Fibroblast of skin of right quadriceps (primary cell): ENCODE measurements around the gene JPH4.

ENCODE experiments used
- DNase-seq: peaks from one replicate; pipeline ENCODE4 v3.0.0-alpha.2; 2013

The JPH4 gene

DNA sequence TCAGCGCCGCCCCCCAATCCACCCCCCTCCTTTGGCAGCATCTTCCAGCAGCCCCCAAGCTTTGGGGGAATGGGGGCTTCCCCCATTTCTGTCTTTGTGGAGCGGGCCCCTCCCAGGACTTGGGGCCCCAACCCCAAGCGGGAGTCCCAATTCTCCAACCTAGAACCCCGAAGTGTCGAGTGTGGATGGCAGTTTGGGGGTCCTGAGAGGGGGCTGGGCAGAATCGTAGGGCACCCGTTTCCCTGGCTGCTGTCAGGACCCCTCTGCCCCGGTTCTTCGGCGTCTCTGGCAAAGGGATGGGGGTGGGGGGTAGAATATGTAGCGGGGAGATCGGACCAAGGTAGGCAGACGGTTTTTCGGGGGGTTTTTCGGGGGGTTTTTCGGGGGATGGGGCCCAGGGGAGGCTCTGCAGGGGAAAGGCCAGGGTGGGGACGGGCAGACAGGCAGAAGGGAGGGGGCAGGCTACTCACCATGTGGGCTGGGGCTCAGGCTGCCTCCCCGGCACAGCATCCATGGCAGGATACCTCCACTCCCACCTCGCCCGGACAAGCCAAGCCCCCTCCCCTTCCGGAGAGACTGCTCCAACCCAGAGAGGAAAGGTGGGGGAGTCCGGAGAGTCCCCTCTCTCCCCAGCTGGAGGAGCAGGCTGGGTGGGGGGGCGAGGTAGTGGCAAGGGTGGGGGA lies 739 bp downstream of the JPH4 start:
- DNase-seq, result no peak

DNA sequence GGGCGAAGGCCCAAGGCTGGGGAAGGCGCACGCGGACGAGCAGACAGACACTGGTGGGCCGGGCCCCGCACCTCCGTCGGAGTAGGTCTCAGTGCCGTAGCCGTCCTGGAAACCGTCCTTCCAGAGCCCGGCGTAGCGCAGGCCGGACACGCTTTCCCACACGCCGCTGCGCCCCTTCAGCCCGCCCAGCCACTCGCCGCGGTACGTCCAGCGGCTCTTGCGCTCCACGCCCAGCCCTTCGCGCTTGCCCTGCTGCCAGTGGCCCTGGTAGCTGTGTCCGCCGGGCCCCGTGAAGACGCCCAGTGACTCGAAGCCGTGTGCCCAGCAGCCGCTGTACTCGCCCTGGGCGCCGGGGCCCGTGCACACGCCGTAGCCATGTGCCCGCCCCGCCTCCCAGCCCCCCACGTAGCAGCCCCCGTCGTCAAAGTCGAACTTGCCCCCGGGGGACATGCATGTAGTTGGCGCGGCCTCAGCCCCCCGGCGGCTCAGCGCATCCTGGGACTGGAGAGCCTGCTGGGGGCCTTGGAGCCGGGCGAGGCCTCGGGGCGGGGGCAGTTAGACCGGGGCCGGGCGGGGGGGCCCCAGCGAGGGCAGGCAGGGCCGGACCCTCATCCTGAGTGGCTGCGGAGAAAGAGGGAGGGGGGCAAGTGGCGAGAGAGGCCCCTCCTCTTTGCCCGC lies 1.4 kb downstream of the JPH4 start:
- no peak for DNase-seq

DNA sequence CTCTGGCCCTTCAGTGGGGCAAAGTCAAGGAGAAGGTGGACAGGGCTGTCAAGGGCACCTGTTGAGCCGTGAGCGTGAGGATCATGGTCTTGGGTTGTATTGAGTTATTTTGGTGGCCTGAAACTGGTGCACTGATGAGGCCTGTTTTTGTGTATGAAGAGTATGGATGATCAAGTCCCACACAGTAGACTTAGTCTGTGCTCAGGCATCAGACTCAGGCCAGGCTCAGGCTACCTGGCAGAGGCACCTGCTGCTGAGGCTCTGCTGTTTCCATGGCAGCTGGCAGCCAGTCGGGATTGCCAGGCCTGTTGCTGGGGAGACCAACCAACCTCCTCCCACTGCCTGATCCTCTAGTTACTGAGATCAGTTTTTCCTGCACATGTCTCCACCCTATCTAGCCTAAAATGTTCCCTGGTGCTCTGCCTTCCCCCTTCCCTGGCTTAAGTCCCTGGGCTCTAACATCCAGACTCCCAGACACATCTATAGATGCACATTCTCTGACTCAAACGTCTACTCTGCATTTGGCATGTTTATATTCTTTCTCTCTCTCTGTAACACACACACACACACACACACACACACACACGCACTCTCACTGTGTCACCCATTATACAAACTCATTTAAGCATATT lies 5.1 kb downstream of the JPH4 start:
- no peak for DNase-seq

DNA sequence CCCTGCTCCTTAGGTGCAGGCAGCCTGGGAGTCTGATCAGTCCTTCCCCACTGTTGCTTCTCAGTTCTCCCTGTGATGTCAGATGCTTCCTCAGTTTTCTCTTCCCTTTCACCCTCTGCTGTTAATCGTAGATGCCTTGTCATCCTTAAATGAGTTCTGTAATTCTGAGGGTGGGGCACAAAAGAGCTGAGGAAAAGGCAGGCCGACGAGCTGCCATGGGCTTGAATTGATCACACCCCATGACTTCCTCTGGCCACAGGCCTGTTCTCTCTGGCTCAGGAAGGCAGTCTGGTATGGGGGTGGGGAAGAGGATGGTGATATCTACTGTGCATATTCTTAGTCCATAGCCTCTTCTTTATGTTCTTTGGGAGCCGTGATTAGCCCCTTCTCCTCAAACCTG lies 5.8 kb downstream of the JPH4 start:
- DNase-seq, result no peak

DNA sequence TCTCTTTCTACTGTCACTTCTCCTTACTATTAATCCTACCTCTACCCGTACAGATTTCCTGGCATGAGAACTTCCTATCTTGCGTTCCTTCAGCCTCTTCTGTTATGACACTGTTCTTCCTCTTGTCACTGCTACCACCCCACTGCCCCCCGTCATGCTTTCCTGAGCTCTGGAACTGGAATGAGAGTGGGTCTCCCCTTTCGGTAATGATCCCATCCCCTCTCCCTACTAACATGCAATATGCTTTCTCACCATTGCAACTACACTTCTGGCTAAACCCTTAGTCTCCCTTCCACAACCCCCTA lies 6.1 kb downstream of the JPH4 start:
- no peak for DNase-seq

DNA sequence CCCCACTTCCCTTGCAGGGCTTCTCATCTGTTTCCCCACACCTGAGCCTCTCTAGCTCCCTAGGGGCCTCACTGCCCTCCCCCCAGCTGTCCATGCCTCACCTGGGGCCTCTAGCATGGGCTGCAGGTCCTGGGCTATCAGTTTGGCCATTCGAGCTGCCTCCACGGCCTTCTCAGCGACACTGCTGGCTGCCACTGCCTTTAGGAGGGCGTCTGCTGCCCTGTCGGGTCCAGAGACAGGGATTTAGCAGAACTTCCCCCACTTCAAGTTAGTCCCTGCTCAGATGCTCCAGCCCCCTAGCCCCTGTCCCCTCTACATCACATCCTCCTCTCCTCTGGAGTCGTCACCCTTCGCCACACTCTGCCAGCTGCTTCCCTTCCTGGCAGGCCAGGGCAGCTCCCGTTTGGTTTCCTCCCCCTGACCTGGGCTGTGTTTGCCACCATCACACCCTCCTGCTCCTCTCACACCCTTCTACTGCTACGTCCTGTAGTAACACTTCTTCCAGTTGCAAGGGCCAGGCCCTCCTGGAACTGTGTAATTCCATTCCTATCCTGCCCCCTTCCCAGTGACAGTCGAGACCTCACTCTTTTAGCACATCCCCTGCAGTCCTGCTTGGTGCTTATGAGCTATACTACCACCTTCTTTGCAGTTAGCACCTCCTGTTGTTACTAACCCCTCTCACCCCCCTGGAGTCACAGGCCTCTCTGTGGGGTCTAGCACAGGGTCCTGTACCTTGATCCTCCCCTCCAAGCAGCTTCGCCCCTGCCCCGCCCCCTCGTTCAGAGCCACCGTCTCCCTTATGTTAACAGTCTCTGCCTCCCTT lies 6.7 kb downstream of the JPH4 start:
- DNase-seq, result no peak

DNA sequence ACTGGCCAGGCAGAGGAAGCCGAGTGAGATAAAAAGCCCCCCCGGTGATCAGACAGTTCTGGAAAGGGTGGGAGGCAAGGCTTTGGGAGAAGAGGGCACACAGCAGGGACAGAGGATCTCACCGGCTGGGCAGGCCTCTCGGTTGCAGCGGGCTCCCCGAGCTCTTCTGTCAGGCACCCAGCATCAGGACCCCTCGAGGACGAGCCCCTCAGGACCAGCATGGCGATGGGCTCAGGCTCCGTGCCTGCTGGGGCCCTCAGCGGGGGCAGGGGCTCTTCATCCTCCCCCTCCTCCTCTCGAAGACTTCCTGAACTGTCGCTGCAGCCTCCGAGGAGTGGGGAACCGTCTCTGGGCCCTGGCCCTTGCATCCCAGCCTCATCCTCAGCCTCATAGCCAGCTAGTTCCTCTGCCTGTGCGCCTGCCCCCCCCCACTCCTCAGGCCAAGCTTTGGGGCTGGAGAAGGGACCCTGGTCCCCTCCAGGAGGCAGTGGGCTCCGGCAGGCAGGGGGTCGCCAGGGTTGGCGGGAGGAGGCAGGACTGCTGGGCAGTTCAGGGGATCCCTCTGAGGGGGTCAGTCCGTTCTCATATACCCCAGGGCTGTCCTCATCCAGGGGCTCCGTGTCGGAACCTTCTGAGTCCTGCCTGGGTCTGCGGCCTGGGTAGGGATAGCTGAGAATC lies 7.6 kb downstream of the JPH4 start:
- DNase-seq, result no peak

DNA sequence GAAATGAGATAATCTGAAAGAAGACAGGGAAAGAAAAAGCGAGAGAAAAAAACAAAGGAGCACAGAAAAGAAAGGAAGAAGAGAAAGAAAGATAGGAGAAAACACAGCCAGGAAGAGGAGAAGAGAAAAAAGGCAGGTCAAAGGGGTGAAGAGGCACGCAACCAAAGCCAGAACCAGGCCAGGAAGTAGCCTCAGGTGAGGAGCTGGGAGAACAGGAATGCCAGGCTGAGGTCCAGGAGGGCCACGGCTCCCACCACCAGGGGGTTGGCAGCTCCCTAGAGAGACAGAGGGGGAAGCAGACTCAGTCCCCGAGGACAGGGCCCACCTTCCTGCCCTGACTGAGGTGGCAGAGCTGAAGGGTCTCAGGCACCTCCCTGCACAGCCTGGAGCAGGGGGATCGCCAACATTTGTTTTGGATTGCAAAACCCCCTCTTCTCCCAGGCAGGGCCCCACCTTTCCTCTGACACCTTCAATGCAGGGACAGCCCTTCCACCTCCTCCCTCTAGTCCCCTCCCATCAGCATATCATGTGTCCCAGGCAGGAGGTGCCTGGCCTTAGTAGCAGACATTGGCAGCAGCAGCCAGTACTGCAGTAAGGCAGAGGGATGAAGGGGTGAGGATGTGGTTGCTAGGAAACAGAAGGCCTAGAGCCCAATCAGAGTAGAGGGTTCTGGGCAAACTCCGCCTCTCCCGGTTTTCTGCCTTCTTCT lies 9.0 kb downstream of the JPH4 start:
- DNase-seq, result no peak

DNA sequence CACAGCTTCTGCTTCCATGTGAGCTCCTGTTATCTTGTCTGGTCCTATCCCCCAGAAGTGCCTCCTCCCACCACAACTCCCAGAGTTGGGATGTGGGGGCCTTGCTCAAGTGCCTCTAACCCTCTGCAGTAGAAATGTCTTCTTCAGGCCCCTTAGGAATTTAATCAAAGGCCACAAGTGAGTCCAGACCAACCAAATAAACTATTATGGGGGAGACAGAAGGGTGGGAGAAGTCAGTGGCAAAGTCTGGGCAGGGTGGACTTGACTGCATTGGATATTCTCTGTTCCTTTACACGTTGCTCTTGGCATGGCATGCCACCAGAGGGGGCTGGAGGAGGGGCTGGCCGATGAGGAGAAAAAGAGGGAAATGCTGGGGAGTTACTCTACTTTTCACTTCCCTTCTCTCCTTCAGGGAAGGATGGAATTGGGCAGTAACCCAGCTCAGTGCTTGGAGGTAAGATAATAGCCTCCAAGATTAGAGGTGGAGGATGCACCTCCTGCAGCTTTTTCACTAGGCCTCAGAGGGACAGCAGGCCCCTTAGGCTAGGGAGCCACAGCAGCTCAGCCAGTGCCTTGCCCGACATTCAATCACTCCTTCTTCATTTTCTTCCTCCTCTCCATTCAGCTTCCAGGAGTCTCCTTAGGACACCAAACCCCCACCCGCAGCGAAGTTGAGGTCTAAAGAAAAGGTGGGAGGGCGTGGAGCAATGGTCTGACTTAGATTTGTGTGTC lies 9.8 kb downstream of the JPH4 start:
- no peak for DNase-seq

DNA sequence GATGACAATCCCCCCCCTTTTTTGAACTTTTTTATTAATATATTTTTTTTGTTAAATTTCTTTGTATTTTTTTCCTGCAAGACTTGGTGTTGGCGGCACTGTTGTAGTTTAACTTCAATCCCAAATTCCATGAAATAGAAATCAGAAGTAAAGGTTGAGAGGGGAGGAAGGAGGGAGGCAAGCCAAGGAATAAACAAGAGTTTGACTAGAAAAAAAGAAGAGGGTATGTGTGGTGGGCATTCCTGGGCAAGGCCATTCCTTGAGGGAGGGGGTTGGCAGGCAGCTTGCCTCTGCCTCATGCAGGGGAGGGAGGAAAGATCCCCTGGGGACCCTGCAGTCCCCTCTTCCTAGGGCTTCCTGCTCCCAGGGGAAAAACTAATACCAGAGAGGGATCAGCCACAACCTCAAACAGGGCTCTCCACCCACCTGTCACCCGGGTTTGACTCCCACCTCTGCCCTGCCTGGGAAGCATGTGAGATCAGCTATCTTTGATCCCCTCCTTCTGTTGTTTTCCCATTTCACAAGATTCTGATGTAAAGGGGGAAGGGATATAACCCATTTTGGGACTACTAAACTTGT lies 10.5 kb downstream of the JPH4 start:
- no peak for DNase-seq

DNA sequence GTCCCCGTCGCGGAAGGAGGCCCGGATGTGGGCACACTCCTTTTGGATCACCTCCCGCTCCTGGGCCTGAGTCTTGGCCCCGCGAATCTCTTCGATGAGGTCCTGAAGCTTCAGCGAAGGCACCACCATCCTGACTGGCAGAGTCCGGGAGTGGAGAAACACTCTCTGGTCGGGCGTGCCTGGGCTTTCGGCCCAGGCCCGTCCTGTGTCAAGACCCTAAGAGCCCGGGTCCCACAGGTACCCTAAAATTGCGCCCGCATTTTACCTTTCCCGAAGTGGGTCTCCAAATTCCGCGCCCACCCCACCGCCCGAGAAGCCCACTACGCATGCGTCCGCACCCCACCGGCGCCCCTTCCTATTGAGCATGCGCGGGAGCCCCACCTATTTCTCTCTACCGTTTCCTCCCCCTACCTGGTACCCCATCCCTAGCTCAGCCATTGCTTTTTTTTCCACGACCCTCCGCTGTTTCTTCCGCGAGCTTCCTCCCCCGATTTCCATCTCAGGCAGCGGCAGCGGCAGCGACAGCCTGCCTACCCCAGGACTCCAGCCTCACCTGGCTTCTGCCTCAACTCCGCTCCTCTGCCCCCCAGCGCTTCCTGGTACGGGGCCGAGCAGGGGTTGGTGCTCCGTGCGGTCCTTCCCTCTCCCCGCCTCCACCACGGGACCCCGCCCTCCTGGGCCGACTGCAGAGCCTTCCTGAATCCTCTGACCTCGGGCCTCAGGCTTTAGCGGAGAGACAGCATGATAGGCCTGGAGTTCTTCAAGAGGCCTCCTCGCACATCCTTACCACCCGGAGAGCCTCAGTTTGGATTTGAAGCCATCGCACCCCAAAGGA lies 11.2 kb downstream of the JPH4 start, which contains the start of gene AP1G2:
Gene AP1G2 (minus strand): TSS at position 606 of the 835 bp plus-strand sequence. CDS start 477 bp downstream, at position 129.
- DNase-seq, result peak; percentile 61

DNA sequence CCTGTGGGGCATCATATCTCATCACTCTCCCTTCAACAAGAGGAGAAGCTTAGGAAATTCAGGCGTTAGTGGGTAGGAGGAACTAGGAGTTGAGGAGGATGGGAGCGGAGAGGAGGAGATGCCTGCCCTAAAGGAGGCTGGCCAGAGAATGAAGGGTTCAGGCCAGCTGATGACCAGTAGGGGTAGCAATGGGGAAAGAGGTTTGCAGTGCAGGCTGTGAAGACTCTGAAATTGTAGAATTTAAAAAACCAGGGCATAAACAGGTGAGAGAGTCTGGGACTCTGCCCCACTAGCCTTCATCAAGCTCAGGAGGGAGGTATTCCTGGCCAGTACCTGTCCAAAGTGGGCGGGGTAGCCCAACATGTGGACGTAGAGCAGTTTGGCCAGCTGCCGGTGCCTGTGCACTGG lies 11.8 kb downstream of the JPH4 start:
- no peak for DNase-seq

DNA sequence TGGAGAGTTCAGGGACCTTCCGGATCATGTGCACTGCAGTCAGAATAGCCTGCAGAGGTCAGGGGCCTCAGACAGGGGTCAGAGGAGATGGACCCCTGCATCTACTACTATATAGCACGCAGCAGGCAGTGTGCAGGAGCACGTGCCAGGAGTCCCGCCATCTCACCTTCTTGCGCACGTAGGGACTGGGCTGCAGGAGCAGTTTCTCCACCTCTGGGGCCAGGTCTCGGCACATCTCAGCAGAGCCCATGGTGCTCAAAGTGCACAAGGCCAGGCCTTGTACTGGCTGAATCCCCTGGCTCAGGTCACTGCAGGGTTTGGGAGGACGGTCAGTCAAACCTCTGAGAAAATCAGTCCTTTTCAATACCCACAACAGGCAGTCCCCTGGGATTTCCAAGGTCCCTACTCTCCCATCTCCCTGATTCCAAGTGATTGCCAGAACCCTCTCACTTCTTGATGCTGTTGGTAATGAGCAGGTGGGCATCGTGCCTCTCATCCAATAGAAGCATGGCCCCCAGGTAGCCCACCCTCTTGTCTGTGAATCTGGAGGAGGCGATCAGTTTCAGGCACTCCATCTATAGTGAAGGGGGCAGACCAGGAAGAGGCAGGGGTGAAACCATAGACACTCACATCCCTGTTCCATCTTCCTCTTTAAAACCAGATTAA lies 12.3 kb downstream of the JPH4 start:
- no peak for DNase-seq

DNA sequence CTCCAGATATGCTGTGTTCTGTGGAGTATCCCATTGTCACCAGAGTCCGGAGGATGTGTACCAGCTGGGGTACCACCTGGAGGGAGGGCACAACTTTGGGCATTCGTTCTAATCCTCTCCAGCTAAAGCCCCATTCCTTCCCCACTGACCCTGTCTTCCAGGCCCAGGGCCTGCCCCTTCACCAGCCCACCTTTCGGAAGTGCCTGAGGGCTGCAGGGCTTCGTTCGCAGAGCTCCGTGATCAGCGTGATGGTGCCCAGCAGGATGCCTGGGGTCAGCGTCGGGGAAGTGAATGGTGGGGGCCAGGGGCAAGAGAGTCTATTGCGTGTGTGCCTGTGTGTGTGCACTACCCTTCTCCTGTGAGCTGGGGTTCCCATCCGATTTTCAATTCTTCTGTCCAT lies 13.0 kb downstream of the JPH4 start:
- no peak for DNase-seq

DNA sequence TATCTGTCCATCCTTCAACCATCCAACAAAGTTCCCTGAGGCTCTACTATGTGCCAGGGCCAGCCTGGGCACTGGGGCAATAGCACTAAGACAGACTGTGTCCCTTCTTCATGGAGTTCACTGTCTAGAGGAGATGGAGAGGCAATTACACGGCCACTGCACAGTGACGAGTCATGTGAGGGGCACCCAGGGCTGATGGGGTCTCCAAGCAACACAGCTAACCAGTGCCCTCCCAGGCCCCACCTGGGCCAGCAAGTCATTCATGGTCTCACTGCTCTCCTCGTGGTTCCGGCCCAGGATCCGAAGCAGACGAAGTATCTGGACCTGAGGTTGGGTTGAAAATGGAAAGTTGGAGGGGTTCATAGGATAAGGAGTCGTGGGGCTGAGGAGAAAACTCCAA lies 13.7 kb downstream of the JPH4 start:
- no peak for DNase-seq

DNA sequence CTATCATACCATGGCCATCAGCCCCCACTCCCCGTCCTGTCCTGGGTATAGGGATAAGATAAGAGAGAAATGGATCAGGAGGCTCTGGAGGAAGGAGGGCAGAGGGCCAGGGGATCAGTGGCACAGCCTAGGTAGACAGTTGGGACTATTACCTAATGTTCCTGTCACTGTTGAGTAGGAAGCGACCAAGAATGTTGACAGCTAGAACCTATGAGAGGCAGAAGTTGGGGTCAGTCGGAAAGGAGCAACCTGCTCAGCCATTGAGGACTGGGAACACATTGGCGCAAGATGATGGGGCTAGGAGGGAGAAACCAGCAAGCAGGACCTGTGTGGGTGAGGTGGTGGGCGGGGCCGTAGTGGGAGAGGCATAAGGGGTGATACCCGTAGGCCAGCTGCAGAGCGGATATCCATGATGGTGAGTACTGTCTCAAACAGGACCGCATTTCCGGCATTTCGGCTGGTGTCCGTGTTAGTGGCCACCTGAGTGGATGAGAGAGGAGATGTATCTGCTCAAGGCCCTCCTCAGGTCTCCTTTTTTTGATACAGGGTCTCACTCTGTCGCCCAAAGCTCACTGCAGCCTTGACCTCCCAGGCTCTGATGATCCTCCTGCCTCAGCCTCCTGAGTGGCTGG lies 14.3 kb downstream of the JPH4 start:
- no peak for DNase-seq

DNA sequence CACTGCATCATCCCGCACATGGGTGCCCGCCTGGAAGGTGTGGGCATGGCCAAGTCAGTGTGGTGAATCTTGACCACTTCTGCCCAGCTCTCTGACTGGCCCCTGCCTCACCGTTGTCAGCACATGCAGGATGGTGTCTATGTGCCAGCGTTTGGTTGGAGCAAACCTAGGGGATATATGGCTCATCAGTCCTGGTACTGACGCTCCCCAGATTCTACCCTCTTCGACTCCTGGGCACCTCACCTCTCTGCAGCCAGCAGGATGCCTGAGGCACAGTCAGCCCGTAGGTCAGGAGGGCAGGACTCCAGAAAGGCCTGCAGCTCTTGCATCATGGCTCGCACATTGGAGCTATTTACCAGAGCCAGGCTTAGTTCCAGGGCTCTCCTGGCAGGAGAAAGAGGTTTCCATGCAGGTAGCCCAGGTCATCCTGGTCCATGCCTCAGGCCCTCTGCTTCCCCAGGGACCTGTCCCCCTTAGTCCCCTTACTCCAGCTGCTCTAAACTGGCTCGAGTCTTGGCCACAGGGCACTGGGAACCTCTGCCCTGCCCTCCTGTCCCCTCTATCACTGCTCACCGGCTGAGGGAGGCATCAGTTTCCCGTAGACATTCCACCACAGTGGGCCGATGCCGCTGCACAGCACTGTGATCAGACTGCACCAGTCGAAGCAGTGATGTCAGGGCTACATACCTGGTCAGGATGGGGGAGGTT lies 15.0 kb downstream of the JPH4 start:
- no peak for DNase-seq

DNA sequence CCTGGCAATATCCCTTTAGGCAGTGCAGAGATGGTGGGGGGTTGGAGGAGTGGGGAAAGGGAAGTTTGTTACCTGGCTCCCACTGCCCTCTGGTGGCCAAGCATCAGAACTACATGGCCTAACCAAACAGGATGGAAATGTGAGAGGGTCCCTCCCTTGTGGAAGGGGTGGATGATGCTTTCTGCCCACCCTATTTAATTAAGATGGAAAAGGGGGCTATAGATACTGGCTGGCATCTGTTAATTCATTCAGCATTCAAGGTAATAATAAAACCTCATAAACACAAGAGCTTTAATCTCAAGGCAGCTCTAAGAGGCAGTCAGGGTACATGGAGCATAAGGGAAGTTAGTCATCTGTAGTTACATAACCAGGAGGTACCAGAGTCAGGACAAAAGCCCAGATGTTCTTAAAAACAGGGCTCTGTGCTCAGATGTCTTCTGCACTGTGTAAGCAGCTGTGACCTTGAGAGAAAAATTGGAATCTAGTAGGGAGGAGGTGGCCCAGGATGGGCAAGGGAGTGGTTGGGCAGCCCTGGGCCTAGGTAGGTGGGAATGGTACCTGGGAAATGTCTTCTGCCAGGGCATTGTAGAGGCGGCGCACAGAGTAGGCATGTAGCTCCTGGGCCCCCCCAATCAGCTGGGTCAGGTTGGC lies 15.6 kb downstream of the JPH4 start:
- DNase-seq, result peak; percentile 49
